HEK293T (cell line): ENCODE measurements around the gene KCNN3.

ENCODE experiments used
- ELF4 ChIP-seq: fragments of 450-650 bp; IDR thresholded peaks from 2 replicates; pipeline ENCODE4 v1.6.1; 2017; ENCODE audit warnings: antibody characterized with exemption
- FOXA1 ChIP-seq: fragments of 450-650 bp; IDR thresholded peaks from 2 replicates; pipeline ENCODE4 v1.6.1; 2016; ENCODE audit warnings: mild to moderate bottlenecking
- FOXM1 ChIP-seq: fragments of 450-650 bp; IDR thresholded peaks from 2 replicates; pipeline ENCODE4 v1.6.1; 2017; ENCODE audit warnings: mild to moderate bottlenecking, borderline replicate concordance
- ZNF384 ChIP-seq: fragments of 450-650 bp; IDR thresholded peaks from 2 replicates; pipeline ENCODE4 v1.6.1; 2016

GRCh38 chr1:154736841-154737240 lies 133.2 kb downstream of the KCNN3 start:
- TF ChIP-seq ZNF384 (no peak), FOXA1 (no peak), ELF4 (no peak), FOXM1 (no peak)
